ENCODE data around the gene LPA.

LPA gene

GRCh38 chr6:160520043-160520904 is 143.8 kb downstream of the LPA start:
- Histone ChIP-seq H3K4me3 (replicated peaks; ENCODE audit: low read depth, low read length) (peak overlapping the region; percentile 63), H3K36me3 (ENCODE audit: control insufficient read depth, insufficient read depth, low read length) (no peaks in the 10 kb centered on the region), H3K27me3 (replicated peaks; ENCODE audit: control insufficient read depth, insufficient read depth, low read length) (no peaks in the 10 kb centered on the region)
- DNase-seq (ENCODE audit: extremely low read depth, insufficient read length): peak; percentile 67
- TF ChIP-seq CTCF (IDR thresholded peaks at IDR 0.05; ENCODE audit: insufficient read depth, low read length, poor library complexity, severe bottlenecking): no peak

- Histone ChIP-seq H3K36me3 (ENCODE audit: control insufficient read depth, insufficient read depth, low read length) (no peaks in the 10 kb centered on the region), H3K4me3 (replicated peaks; ENCODE audit: low read depth, low read length) (peak overlapping the region; percentile 63), H3K27me3 (replicated peaks; ENCODE audit: control insufficient read depth, insufficient read depth, low read length) (no peaks in the 10 kb centered on the region)
- DNase-seq (ENCODE audit: extremely low read depth, insufficient read length): no peak
- peak; percentile 91 for TF ChIP-seq CTCF (IDR thresholded peaks at IDR 0.05; ENCODE audit: insufficient read depth, low read length, poor library complexity, severe bottlenecking)
Measured at GRCh38 chr6:160519603-160520042, 144.5 kb downstream of the LPA start.

- DNase-seq (ENCODE audit: extremely low read depth, insufficient read length): no peak
- no peaks in the 10 kb centered on the region for H3K36me3 ChIP-seq (ENCODE audit: control insufficient read depth, insufficient read depth, low read length)
- no peak for TF ChIP-seq CTCF (IDR thresholded peaks at IDR 0.05; ENCODE audit: insufficient read depth, low read length, poor library complexity, severe bottlenecking)
- H3K4me3 ChIP-seq (replicated peaks; ENCODE audit: low read depth, low read length): no peak overlapping the region
- H3K27me3 ChIP-seq (replicated peaks; ENCODE audit: control insufficient read depth, insufficient read depth, low read length): no peaks in the 10 kb centered on the region
Measured at GRCh38 chr6:160519133-160519532, 144.9 kb downstream of the LPA start.

GRCh38 chr6:160513836-160514235 is 150.2 kb downstream of the LPA start:
- H3K27me3 ChIP-seq (replicated peaks; ENCODE audit: control insufficient read depth, insufficient read depth, low read length): no peaks in the 10 kb centered on the region
- DNase-seq (ENCODE audit: extremely low read depth, insufficient read length): no peak
- no peak overlapping the region for H3K4me3 ChIP-seq (replicated peaks; ENCODE audit: low read depth, low read length)
- no peaks in the 10 kb centered on the region for H3K36me3 ChIP-seq (ENCODE audit: control insufficient read depth, insufficient read depth, low read length)
- no peak for TF ChIP-seq CTCF (IDR thresholded peaks at IDR 0.05; ENCODE audit: insufficient read depth, low read length, poor library complexity, severe bottlenecking)

GRCh38 chr6:160510976-160511617 is 153.0 kb downstream of the LPA start:
- no peak for TF ChIP-seq CTCF (IDR thresholded peaks at IDR 0.05; ENCODE audit: insufficient read depth, low read length, poor library complexity, severe bottlenecking)
- Histone ChIP-seq H3K27me3 (replicated peaks; ENCODE audit: control insufficient read depth, insufficient read depth, low read length) (no peaks in the 10 kb centered on the region), H3K36me3 (ENCODE audit: control insufficient read depth, insufficient read depth, low read length) (no peaks in the 10 kb centered on the region), H3K4me3 (replicated peaks; ENCODE audit: low read depth, low read length) (no peak overlapping the region)
- no peak for DNase-seq (ENCODE audit: extremely low read depth, insufficient read length)
